Adipocyte (in vitro differentiated cells): Measurements from ENCODE around the gene PRDX5.
A peak's percentile ranks its signal among the peaks of the same experiment; 100 is the strongest.

Experiments
- DNase-seq: peaks from one replicate; pipeline ENCODE4 v3.0.0-alpha.2; 2015; ENCODE audit warnings: low read depth
- H3K27me3 ChIP-seq: replicated peaks from 2 replicates; pipeline ENCODE4 v1.7.0; 2013; ENCODE audit warnings: mild to moderate bottlenecking, low read length, moderate library complexity; ENCODE audit not compliant: control insufficient read depth, insufficient read depth
- H3K36me3 ChIP-seq: 2 replicates; pipeline ENCODE4 v1.7.0; 2013; ENCODE audit warnings: low read length, mild to moderate bottlenecking, moderate library complexity; ENCODE audit not compliant: control insufficient read depth, insufficient read depth, severe bottlenecking
- H3K4me1 ChIP-seq: 2 replicates; pipeline ENCODE4 v1.7.0; 2013; ENCODE audit warnings: mild to moderate bottlenecking, low read length, moderate library complexity; ENCODE audit not compliant: control insufficient read depth, insufficient read depth
- H3K4me3 ChIP-seq: 2 replicates; pipeline ENCODE4 v1.7.0; 2013; ENCODE audit warnings: mild to moderate bottlenecking, low read length, moderate library complexity
- H3K9ac ChIP-seq: 2 replicates; pipeline ENCODE4 v1.7.0; 2013; ENCODE audit warnings: mild to moderate bottlenecking, low read length, moderate library complexity
- H3K9me3 ChIP-seq: 2 replicates; pipeline ENCODE4 v1.7.0; 2013; ENCODE audit warnings: mild to moderate bottlenecking, low read length, moderate library complexity; ENCODE audit not compliant: control insufficient read depth

PRDX5 gene

GRCh38 chr11:64317961-64318765 lies at the start of gene PRDX5:
PRDX5 (plus strand) TSS chr11:64318121; CDS start chr11:64318216, 95 bp downstream.
- H3K27me3 ChIP-seq = no peaks in the 10 kb centered on the region

GRCh38 chr11:64268893-64269539 lies 48.9 kb upstream of the PRDX5 start:
- Histone ChIP-seq H3K4me1 (peaks cover 31% of the 10 kb centered on the region), H3K9me3 (no peaks in the 10 kb centered on the region), H3K4me3 (peak overlapping the region; percentile 89), H3K27me3 (no peaks in the 10 kb centered on the region), H3K36me3 (peaks cover 16% of the 10 kb centered on the region), H3K9ac (peak overlapping the region; percentile 99)
- DNase-seq = peak; percentile 73

More at GRCh38 chr11:64317961-64318765, at the start of gene PRDX5:
- Histone ChIP-seq H3K9ac (peak within 1 kb of the TSS; percentile 93), H3K9me3 (no peaks in the 10 kb centered on the region), H3K4me3 (peak within 1 kb of the TSS; percentile 91), H3K36me3 (peaks cover 37% of the 10 kb centered on the region), H3K4me1 (peaks cover 35% of the 10 kb centered on the region)
- DNase-seq = peak; percentile 99

DNA sequence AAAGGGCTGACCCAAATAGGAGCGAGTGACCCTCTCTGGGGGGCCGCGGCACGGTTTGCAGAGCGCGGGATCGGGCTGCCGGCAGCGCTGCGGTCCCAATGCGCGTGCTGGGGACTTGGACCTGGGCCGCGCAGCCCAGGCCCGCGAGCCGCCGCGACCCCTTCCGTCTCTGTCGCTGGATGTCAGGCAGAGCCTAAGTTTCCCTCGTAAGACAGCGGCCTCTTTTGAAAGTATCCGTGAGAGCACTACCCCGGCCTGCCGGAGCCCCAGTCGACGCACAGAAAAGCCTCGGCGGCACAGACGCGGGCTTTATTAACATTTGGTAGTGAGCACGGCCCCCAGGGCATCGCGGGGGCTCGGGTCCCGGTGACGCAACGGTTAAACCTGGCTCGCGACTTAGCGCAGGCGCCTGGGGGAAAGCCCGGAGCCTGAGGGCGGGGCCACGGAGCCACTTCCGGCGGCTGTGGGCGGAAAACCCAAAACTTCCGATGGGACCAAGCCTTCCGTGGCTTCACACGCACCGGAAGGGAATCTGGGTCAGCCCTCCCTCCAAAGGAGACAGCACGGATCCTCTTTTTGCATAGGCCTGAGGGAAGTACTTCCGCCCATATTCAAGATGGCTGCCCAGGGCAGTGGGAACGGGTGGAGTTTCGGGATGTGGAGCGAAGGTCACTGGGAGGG lies 48.2 kb upstream of the PRDX5 start:
- Histone ChIP-seq H3K36me3 (peaks cover 15% of the 10 kb centered on the region), H3K9me3 (no peaks in the 10 kb centered on the region), H3K27me3 (no peaks in the 10 kb centered on the region), H3K9ac (peak overlapping the region; percentile 99), H3K4me1 (peaks cover 31% of the 10 kb centered on the region), H3K4me3 (peak overlapping the region; percentile 97)
- DNase-seq = peak; percentile 100

GRCh38 chr11:64275031-64275800 lies 42.7 kb upstream of the PRDX5 start:
- Histone ChIP-seq H3K9me3 (no peaks in the 10 kb centered on the region), H3K9ac (no peak overlapping the region), H3K36me3 (peaks cover 18% of the 10 kb centered on the region), H3K27me3 (no peaks in the 10 kb centered on the region), H3K4me1 (peaks cover 10% of the 10 kb centered on the region), H3K4me3 (no peak overlapping the region)
- DNase-seq = no peak

DNA sequence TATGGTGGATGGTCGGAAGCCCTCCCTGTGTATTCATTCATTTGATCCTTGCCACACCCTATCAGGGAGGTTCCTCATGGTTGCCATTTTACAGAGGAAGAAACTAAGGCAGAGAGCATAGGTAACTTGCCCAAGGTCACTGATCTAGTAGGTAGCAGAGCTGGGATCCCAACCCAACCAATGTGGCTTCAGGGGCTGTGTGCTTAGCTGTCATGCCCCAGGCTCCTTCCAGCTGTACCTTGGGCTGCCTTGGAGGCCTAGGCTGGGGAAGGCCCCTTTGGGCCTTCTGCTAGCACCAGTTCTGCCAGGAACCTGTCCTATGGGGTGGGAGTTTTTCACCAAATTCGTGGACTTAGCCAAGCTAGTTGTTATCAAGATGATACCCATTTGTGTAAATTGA lies 42.1 kb upstream of the PRDX5 start:
- Histone ChIP-seq H3K9ac (no peak overlapping the region), H3K36me3 (peaks cover 18% of the 10 kb centered on the region), H3K27me3 (no peaks in the 10 kb centered on the region), H3K9me3 (no peaks in the 10 kb centered on the region), H3K4me3 (no peak overlapping the region), H3K4me1 (peaks cover 10% of the 10 kb centered on the region)
- DNase-seq = no peak

DNA sequence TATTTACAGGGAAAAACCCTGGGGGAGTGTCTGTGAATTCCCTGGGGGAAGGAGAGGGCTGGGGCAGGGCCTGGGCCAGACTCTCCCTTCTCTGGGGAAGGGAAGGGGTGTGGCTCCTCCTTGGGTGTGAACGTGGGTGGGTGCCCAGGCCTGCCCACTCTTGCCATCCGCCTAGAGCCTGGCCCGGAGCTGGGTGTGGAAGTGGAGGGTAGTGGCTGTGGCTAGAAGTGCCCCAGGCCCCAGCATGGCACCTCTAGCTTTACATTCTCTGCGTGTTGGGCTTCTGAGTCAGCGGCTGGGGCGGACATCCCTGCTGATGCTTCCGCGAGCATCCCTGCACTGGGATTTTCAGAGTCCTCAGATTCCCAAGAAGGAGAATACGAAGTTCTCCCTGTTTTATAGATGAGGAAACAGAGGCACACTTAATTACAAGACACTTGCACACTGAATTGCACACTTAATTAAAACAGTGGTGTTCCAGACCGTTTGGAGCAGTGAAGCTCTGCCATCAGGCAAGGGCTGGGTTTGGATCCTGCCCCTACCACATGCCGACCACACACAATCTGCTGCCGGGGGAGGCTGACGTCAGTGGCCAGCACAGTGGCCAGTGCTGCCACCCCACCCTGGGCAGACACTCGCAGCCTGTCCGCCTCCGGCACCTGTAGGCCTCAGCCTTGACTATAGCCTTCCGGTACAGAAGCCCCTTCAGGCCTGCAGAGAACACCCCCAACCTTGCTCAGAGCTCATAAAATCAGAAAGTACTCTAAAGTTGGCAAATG lies 41.1 kb upstream of the PRDX5 start:
- no peaks in the 10 kb centered on the region for H3K27me3 ChIP-seq
- H3K9ac ChIP-seq = no peak overlapping the region
- peaks cover 18% of the 10 kb centered on the region for H3K36me3 ChIP-seq
- peaks cover 7% of the 10 kb centered on the region for H3K4me1 ChIP-seq
- no peaks in the 10 kb centered on the region for H3K9me3 ChIP-seq
- H3K4me3 ChIP-seq = no peak overlapping the region
- no peak for DNase-seq

DNA sequence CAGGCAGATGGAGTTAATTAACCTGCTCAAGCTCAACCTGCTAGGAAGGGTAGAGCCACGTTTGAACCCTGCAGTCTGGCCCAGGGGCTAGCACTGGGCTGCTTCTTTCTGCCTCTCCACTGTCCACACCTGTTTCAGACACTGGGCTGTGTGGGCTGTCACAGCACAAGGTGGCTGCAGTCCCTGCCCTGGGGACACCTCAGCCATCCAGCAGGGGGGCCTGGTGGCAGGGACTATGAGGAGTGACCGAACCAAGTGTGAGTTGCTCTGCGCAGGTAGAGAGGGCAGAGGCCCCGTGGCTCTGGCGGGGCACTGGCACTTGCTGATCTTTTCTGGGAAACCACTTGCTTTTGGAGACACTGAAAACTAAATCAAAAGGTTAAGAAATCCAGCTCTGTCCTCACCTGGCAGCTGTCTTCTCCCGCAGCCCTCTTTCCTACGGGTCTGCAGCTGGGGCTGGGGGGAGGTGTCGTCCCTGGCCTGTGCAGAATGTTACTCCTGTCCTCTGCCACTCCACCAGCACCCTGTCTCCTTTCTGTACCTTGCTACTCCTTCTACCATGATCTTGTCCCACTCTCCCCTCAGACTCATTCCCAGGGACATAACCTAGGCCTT lies 39.2 kb upstream of the PRDX5 start:
- Histone ChIP-seq H3K4me3 (no peak overlapping the region), H3K36me3 (peaks cover 22% of the 10 kb centered on the region), H3K9ac (no peak overlapping the region), H3K27me3 (no peaks in the 10 kb centered on the region), H3K4me1 (peaks cover 1% of the 10 kb centered on the region), H3K9me3 (no peaks in the 10 kb centered on the region)
- DNase-seq = no peak

- Histone ChIP-seq H3K9me3 (no peaks in the 10 kb centered on the region), H3K4me3 (no peak overlapping the region), H3K4me1 (peaks cover 16% of the 10 kb centered on the region), H3K27me3 (no peaks in the 10 kb centered on the region), H3K36me3 (peaks cover 10% of the 10 kb centered on the region), H3K9ac (no peak overlapping the region)
- DNase-seq = no peak
These were observed 35.8 kb upstream of the PRDX5 start for GRCh38 chr11:64281957-64282770.

GRCh38 chr11:64283092-64283491 lies 34.8 kb upstream of the PRDX5 start:
- Histone ChIP-seq H3K27me3 (no peaks in the 10 kb centered on the region), H3K4me3 (no peak overlapping the region), H3K9ac (peak overlapping the region; percentile 96), H3K36me3 (peaks cover 10% of the 10 kb centered on the region), H3K4me1 (peaks cover 16% of the 10 kb centered on the region), H3K9me3 (no peaks in the 10 kb centered on the region)
- no peak for DNase-seq
